K562 (cell line): ENCODE data around the gene CMTM4.

Experiments
- CREB1 ChIP-seq, 2 experiments: sonication (generic) in 1 of 2; formaldehyde crosslinking in 1 of 2; IDR thresholded peaks; 2 replicates each; pipeline versions ENCODE4 v1.6.1 to v1.8.0; 2012 to 2022; ENCODE audit warnings: inconsistent platforms in 1 of 2, mild to moderate bottlenecking in 1 of 2, missing genetic modification reagents in 1 of 2, moderate library complexity in 1 of 2
- EP300 ChIP-seq: IDR thresholded peaks from 2 replicates; pipeline ENCODE4 v1.6.1; 2012; ENCODE audit warnings: low read length, improper control_type of control experiment
- GABPA ChIP-seq: fragments of 200-800 bp; sonication (Bioruptor generic); conservative IDR thresholded peaks from 2 replicates; pipeline ENCODE4 v1.6.1; 2016; ENCODE audit warnings: low read depth, missing genetic modification characterization, missing compliant biosample characterization
- GTF2F1 ChIP-seq: IDR thresholded peaks from 2 replicates; pipeline ENCODE4 v1.6.1; 2011; ENCODE audit warnings: low read depth, low read length, improper control_type of control experiment
- KDM4B ChIP-seq, 2 experiments: fragments of 450-650 bp in 1 of 2; sonication (generic) in 1 of 2; IDR thresholded peaks; 2 replicates each; pipeline ENCODE4 v1.6.1; 2016 to 2017; ENCODE audit warnings: borderline replicate concordance in 2 of 2, antibody characterized with exemption in 1 of 2, low read depth in 1 of 2, mild to moderate bottlenecking in 1 of 2
- NFIC ChIP-seq: fragments of 450-650 bp; IDR thresholded peaks from 2 replicates; pipeline ENCODE4 v1.6.1; 2017; ENCODE audit warnings: mild to moderate bottlenecking, inconsistent platforms
- POLR3A ChIP-seq: IDR thresholded peaks from 2 replicates; pipeline ENCODE4 v1.6.1; 2011; ENCODE audit warnings: borderline replicate concordance, mild to moderate bottlenecking, moderate library complexity; ENCODE audit not compliant: insufficient read length, insufficient read depth; ENCODE audit errors: extremely low read depth
- SAFB2 ChIP-seq: fragments of 200-400 bp; formaldehyde crosslinking; IDR thresholded peaks from 2 replicates; pipeline ENCODE4 v1.6.1; 2018; ENCODE audit warnings: borderline replicate concordance, low read length, low read depth, moderate library complexity; ENCODE audit not compliant: severe bottlenecking
- SMARCA5 ChIP-seq: fragments of 450-650 bp; IDR thresholded peaks from 2 replicates; pipeline ENCODE4 v1.6.1; 2016
- YY1 ChIP-seq, 3 experiments: IDR thresholded peaks; 2 replicates each; pipeline ENCODE4 v1.6.1; 2011; ENCODE audit warnings: low read length in 2 of 3, mild to moderate bottlenecking in 2 of 3, moderate library complexity in 2 of 3, borderline replicate concordance in 1 of 3, control low read depth in 1 of 3, low read depth in 1 of 3; ENCODE audit not compliant: insufficient read depth in 3 of 3, insufficient replicate concordance in 2 of 3, control insufficient read depth in 1 of 3, insufficient read length in 1 of 3; ENCODE audit errors: extremely low read depth in 1 of 3
- ZNF133 ChIP-seq: fragments of 250-450 bp; sonication (Bioruptor Pico); IDR thresholded peaks from 2 replicates; pipeline ENCODE4 v1.4.0; 2020; ENCODE audit warnings: mild to moderate bottlenecking
- ZNF274 ChIP-seq: IDR thresholded peaks from 2 replicates; pipeline ENCODE4 v1.6.1; 2011; ENCODE audit warnings: low read depth, mild to moderate bottlenecking, low read length, moderate library complexity, borderline replicate concordance
- ZNF384 ChIP-seq: IDR thresholded peaks from 2 replicates; pipeline ENCODE4 v1.6.1; 2012; ENCODE audit warnings: low read depth, low read length, improper control_type of control experiment
- TF ChIP-seq, protein P1 (sequence below), 3 experiments: IDR thresholded peaks in 2 of 3; conservative IDR thresholded peaks in 1 of 3; 2 replicates each; pipeline ENCODE4 v1.5.1; 2011 to 2012; ENCODE audit warnings: low read length in 3 of 3, mild to moderate bottlenecking in 3 of 3, control low read depth in 2 of 3, improper control_type of control experiment in 1 of 3, inconsistent platforms in 1 of 3, low read depth in 1 of 3, mixed read lengths in 1 of 3, moderate library complexity in 1 of 3; ENCODE audit not compliant: insufficient read depth in 2 of 3

DNA sequence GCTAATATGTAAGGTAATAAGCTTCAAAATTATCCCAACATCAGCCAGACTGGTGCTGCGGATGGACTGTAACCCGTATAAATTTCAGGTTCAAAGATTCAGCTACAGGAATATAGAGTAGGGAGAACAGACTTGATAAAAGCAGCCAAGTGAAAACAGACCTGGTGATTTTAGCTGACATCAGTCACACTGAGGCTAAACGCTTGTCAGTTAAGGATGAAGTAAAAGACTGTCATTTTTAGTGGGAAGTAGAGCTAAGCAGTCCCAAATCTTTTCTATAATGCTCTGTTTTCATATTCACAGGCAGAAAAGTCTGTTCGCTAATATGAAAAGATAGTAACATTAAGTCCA, 35.4 kb downstream of the CMTM4 start:
- TF ChIP-seq GTF2F1 = no peak
- TF ChIP-seq ZNF133 (CRISPR knock-in tag) = no peak
- TF ChIP-seq GABPA = no peak
- TF ChIP-seq EP300 = no peak
- no peak for TF ChIP-seq SAFB2
- TF ChIP-seq ZNF274 = no peak
- no peak for TF ChIP-seq NFIC
- no peak for TF ChIP-seq SMARCA5
- TF ChIP-seq, protein P1, sequence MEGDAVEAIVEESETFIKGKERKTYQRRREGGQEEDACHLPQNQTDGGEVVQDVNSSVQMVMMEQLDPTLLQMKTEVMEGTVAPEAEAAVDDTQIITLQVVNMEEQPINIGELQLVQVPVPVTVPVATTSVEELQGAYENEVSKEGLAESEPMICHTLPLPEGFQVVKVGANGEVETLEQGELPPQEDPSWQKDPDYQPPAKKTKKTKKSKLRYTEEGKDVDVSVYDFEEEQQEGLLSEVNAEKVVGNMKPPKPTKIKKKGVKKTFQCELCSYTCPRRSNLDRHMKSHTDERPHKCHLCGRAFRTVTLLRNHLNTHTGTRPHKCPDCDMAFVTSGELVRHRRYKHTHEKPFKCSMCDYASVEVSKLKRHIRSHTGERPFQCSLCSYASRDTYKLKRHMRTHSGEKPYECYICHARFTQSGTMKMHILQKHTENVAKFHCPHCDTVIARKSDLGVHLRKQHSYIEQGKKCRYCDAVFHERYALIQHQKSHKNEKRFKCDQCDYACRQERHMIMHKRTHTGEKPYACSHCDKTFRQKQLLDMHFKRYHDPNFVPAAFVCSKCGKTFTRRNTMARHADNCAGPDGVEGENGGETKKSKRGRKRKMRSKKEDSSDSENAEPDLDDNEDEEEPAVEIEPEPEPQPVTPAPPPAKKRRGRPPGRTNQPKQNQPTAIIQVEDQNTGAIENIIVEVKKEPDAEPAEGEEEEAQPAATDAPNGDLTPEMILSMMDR (IDR thresholded peaks at IDR 0.05 in 2 of 3, conservative IDR thresholded peaks at IDR 0.05 in 1 of 3; ENCODE audit: insufficient read depth in 2 of 3, low read depth in 1 of 3, low read length in 3 of 3) = no peak
- no peak for TF ChIP-seq POLR3A
- no peak for TF ChIP-seq KDM4B (IDR thresholded peaks at IDR 0.05; ENCODE audit: borderline replicate concordance in 2 of 2, low read depth in 1 of 2)
- no peak for TF ChIP-seq CREB1 (IDR thresholded peaks at IDR 0.05)
- no peak for TF ChIP-seq CREB1 (CRISPR knock-in tag; IDR thresholded peaks at IDR 0.05)
- TF ChIP-seq YY1 (IDR thresholded peaks at IDR 0.05; ENCODE audit: borderline replicate concordance in 1 of 3, control insufficient read depth in 1 of 3, extremely low read depth in 1 of 3, insufficient read depth in 3 of 3, insufficient read length in 1 of 3, insufficient replicate concordance in 2 of 3, low read depth in 1 of 3, low read length in 2 of 3) = no peak
- no peak for TF ChIP-seq ZNF384
